SK-N-MC (cell line): ENCODE measurements around the gene CEMP1.

Experiments used
- DNase-seq: peaks from one replicate; pipeline ENCODE4 v3.0.0-alpha.2; 2011; ENCODE audit warnings: low read depth, low spot score
- H3K27ac ChIP-seq: fragments of 200-600 bp; sonication (generic); 2 replicates; pipeline ENCODE4 v1.5.1; 2016; ENCODE audit warnings: mixed run types
- H3K36me3 ChIP-seq: fragments of 200-600 bp; sonication (generic); 2 replicates; pipeline ENCODE4 v1.6.1; 2017; ENCODE audit warnings: antibody characterized with exemption, low read length, mixed read lengths; ENCODE audit not compliant: insufficient read depth
- H3K4me3 ChIP-seq: fragments of 200-600 bp; sonication (generic); 2 replicates; pipeline ENCODE4 v1.5.1; 2016
- H3K9ac ChIP-seq: fragments of 200-600 bp; sonication (generic); 2 replicates; pipeline ENCODE4 v1.8.0; 2017; ENCODE audit warnings: mixed run types, mixed read lengths; ENCODE audit not compliant: insufficient read length
- H3K9me3 ChIP-seq: fragments of 200-600 bp; sonication (generic); 2 replicates; pipeline ENCODE4 v1.6.1; 2017; ENCODE audit warnings: low read depth, mild to moderate bottlenecking, antibody characterized with exemption, low read length, moderate library complexity, mixed read lengths
- EZH2 ChIP-seq: fragments of 200-600 bp; sonication (generic); IDR thresholded peaks from one replicate; pipeline ENCODE4 v1.6.1; 2017; ENCODE audit warnings: antibody characterized with exemption
- FOXP2 ChIP-seq: optimal IDR thresholded peaks from 2 replicates; pipeline ENCODE3; 2011; ENCODE audit warnings: mild to moderate bottlenecking, moderate library complexity; ENCODE audit not compliant: insufficient read depth; ENCODE audit errors: extremely low read length, control extremely low read depth
- POLR2AphosphoS5 ChIP-seq: IDR thresholded peaks from 2 replicates; pipeline ENCODE4 v1.6.1; 2012; ENCODE audit warnings: mild to moderate bottlenecking, low read depth, low read length, borderline replicate concordance

CEMP1 gene

DNA sequence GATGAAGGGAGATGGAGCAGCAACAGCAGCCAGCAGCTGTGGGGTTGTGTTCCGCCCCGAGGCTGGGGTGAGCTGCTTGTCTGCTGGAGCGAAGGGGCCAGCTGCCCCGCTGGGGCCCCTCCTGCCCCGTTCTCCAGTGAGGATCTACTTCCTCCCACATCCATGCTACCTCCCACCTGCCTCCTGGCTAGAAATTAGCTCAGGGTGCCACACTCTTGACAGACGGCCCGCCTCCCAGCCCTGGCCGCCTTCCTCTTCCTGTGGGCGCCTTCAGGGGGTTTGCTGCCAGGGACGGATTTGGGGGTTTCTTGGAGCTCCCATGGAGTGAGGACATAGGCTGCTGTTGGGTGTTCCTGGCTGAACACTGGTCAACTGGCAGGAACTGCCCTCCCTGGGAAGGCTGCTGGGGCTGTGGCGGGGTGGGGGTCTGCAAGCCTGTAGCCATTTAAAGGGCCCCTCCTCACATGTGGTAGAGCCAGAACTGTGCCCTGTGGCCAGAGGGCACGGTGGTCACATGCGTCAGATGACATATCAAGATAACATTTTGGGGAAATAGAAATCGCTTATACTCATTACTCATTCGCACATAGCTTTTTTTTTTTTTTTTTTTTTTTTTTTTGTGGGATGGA is 43.2 kb downstream of the CEMP1 start:
- Histone ChIP-seq H3K9me3 (no peaks in the 10 kb centered on the region), H3K36me3 (no peaks in the 10 kb centered on the region), H3K4me3 (no peak overlapping the region), H3K27ac (peak overlapping the region; percentile 25; the same call in 1 of the 2 replicates), H3K9ac (peak overlapping the region; percentile 20)
- DNase-seq, result no peak
- TF ChIP-seq FOXP2 (no peak), EZH2 (no peak), POLR2AphosphoS5 (no peak)

DNA sequence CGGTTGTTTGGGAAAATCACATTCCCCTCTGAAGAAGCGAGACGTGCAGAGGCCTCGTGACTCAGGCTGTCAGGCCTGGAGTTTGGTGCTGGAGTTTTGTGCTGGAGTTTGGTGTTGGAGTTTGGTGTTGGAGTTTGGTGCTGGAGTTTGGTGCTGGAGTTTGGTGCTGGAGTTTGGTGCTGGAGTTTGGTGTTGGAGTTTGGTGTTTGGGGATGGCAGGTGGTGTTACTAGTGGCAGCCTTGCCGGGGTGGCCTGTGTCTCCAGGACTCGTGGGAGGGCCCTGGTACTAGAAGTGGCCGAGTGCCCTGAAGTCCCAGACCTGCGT is 43.7 kb downstream of the CEMP1 start:
- Histone ChIP-seq H3K4me3 (no peak overlapping the region), H3K36me3 (no peaks in the 10 kb centered on the region), H3K9me3 (no peaks in the 10 kb centered on the region), H3K9ac (no peak overlapping the region), H3K27ac (peak overlapping the region; percentile 48; the same call in 1 of the 2 replicates)
- no peak for DNase-seq
- TF ChIP-seq FOXP2 (no peak), EZH2 (no peak), POLR2AphosphoS5 (no peak)

DNA sequence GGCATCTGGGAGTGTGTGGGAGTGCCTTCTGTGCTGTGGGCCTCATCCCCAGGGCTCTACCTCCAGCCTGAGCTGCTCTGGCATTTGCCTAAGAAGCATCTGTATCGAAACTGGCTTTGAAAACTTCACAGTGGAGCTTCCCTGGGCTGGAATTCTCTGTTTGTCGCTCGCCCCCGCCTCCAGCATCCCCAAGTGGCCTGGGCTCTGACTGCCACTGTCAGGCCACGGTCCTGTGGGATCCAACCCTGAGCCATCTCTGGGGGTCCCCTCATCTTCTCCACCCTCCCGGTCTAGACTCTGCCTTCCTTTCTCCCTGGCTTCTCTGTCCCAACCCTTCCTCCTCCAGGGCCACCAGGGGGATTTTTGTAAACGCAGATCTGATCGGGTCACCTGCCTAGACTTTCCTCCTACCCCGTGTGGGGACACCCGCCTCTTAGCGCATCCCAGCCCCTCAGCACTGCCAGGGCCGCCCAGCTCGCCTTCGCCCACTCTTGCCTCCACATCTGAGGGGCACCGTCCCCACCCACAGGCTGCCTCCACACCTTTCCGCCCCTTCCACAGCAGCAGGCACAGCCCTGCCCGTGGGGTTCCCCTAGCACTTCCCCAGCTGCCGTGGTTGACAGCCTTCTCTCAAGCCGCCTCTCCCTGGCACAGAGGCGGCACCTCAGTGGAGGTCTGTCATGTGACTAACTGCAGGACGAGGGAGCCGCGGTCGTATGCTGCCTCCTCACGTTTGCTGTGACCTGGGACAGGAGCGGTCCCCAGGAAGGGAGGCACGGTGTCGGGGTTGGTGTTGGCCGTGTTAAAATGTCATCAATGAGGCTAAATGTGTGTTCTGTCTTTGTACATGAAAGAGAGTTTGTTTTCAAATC is 44.3 kb downstream of the CEMP1 start:
- TF ChIP-seq POLR2AphosphoS5 (no peak), FOXP2 (no peak), EZH2 (no peak)
- Histone ChIP-seq H3K27ac (peak overlapping the region; percentile 48; the same call in 1 of the 2 replicates), H3K9me3 (no peaks in the 10 kb centered on the region), H3K36me3 (no peaks in the 10 kb centered on the region), H3K9ac (no peak overlapping the region), H3K4me3 (no peak overlapping the region)
- no peak for DNase-seq

DNA sequence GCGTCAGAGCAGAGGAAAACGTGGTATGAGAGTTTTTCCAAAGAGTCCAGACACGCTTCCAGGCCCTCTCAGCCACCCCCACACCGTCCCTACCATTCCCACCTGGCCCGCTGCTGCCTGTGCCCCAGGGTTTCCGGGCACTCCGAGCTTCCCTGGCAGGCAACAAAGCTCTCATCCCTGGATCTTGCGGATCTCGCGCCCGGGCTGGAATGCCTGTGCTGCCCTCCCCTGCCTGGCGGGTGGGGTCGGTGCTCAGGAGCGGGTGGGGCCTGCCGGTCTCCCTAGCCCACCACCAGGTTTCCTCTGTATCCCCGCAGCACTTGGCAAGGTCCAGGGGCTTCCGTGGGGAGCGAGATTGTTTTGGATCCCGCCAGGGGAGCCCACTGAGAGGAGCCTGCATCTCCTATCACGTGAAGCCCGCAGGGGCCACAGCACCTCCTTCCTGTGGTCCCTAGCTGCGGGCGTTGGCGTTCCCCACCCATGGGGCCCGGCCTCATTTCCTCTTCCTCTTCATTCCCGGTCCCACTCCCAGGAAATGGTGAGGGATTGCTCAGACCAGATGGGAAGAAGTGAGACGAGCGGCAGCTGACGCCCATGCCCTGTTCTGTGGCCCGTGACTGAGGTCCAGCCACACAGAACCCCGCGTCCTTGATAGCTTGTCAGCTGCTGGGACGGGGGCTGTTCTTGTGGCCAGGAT is 45.2 kb downstream of the CEMP1 start:
- Histone ChIP-seq H3K9me3 (no peaks in the 10 kb centered on the region), H3K9ac (no peak overlapping the region), H3K4me3 (no peak overlapping the region), H3K27ac (no peak overlapping the region), H3K36me3 (no peaks in the 10 kb centered on the region)
- DNase-seq, result no peak
- TF ChIP-seq EZH2 (no peak), POLR2AphosphoS5 (no peak), FOXP2 (no peak)

DNA sequence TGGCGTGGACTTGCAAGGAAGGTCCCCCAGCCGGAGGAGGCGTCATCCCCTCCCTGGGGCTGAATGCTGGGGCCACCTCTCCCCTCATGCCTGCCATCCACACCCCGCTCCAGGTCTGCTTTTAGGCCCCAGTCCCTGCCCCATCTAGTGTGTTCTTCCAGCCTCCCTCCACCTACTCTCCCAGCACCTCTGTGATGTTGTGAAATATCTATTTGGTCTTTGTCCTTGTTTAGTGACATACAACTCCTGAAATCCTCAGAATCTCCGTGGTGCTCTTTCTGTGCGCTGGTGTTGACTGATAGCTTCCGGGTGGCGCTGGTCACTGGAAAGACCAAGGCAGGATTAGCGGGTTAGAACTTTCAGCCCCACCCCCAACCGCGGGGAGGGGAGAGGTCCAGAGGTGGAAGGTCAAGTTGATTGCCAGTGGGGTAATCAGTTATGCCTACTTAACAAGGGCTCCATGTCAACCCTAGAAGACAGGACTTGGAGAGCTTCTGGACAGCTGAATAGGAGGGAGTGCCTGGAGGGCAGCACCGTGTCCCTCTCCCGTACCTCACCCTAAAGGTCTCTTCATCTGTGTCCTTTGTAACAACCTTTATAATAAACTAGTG is 46.2 kb downstream of the CEMP1 start:
- TF ChIP-seq FOXP2, result no peak
- TF ChIP-seq POLR2AphosphoS5, result no peak
- no peak for TF ChIP-seq EZH2
- Histone ChIP-seq H3K27ac (no peak overlapping the region), H3K36me3 (no peaks in the 10 kb centered on the region), H3K4me3 (no peak overlapping the region), H3K9me3 (no peaks in the 10 kb centered on the region), H3K9ac (no peak overlapping the region)
- DNase-seq, result no peak

DNA sequence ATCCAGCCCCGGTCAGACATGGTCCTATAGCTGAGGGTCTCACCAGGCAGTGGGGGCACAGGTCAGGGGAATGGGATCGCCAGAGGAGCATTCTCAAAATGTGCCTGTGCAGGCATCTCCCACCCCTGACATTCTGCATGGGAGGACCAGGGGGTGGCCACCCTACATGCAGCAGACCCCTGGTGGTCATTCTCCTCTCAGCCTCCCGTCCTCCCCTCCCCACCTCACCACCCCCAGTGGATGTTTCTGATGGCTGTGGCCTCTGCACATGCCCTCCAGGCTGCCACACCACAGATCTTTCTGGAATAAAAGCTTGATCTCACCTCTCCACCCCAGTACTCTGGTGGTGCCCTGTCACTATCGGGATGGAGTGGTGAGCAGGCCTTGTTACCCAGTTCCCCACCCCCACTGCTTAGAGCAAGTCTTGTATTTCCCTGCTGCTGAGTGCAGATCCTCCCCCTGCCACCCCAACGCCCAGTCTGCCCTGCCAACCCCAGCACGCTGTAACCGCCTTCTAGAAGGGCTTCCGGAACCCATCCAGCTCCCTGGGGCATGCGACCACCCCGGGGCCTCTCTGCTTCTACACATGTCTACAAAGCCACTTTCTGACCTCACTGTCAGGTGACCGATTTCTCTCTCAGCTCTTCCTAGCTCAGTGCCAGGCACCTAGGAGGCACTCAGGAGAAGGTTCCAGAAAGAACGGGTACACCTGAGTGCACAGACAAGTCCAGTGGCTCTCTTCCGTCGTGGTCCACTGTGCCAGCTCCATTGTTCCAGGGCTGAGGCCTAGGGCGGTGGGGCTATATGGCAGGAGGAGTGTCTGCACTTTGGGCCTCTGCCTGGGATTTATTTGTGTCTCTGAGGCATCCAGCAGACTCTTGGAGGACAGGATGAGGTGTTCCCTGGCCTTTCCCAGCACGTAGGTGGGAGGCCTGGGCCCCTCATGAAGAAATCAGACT is 47.0 kb downstream of the CEMP1 start:
- H3K36me3 ChIP-seq, result no peaks in the 10 kb centered on the region
- TF ChIP-seq FOXP2, result no peak
- TF ChIP-seq POLR2AphosphoS5, result no peak
- no peak for TF ChIP-seq EZH2
- no peak for DNase-seq
- no peak overlapping the region for H3K9ac ChIP-seq
- H3K27ac ChIP-seq, result no peak overlapping the region
- no peak overlapping the region for H3K4me3 ChIP-seq
- H3K9me3 ChIP-seq, result no peaks in the 10 kb centered on the region

DNA sequence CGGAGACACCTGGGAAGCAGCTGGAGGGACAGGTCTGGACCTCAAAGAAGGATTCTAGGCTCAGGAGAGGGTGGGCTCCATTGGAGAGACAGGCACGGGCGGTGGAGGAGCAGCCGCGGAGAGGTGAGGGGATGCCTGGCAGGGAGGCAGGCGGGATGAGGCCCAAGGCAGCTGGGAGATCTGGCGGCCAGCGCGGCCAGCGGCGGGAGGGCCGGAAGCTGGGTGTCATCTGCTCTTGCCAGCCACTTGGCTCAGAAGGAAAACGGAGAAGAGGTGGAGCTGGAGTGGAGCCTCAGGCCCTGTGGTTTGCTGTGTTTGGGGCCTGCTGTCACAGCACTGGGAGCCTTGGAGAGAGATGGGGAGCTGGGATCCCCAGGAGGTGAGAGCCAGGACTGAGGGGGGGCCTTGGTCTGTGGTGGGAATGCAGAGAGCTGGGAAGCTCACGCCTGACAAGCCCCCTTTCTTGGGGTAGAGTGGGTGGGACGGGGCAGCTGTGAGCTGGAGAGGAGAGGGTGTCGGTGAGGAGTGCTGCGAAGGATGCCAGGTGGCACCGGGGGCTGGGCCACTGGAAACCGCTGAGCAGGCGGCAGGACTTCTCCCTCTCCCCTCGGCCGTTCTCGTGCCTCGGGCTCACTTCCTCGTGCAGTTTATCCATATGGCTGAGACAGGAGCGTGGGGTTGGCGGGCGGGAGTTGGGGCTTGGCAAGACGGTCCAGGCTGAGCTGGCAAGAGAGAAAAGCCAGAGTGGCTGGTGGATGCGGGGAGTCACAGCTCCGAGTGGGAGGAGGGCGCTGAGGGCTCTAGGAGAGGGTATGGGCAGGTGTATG is 48.3 kb downstream of the CEMP1 start:
- H3K9me3 ChIP-seq, result no peaks in the 10 kb centered on the region
- H3K27ac ChIP-seq, result no peak overlapping the region
- DNase-seq, result no peak
- H3K9ac ChIP-seq, result no peak overlapping the region
- H3K36me3 ChIP-seq, result no peaks in the 10 kb centered on the region
- TF ChIP-seq EZH2 (no peak), POLR2AphosphoS5 (no peak), FOXP2 (no peak)
- no peak overlapping the region for H3K4me3 ChIP-seq
